Ovary (tissue), 3 donors: Measurements from ENCODE around the gene NNT.

Experiments used
- CTCF ChIP-seq, 3 donors: fragments of 450-650 bp in 2 of 3; fragments of 200-600 bp in 1 of 3; IDR thresholded peaks; one replicate each; pipeline versions ENCODE4 v1.5.1 to v1.8.0; 2016 to 2022; ENCODE audit warnings: antibody characterized with exemption in 3 of 3, mild to moderate bottlenecking in 1 of 3
- EP300 ChIP-seq: sonication (generic); formaldehyde crosslinking; IDR thresholded peaks from one replicate; pipeline ENCODE4 v1.6.1; 2017; ENCODE audit warnings: antibody characterized with exemption
- POLR2A ChIP-seq: fragments of 450-650 bp; IDR thresholded peaks from one replicate; pipeline ENCODE4 v1.6.1; 2017; ENCODE audit warnings: antibody characterized with exemption, mild to moderate bottlenecking, moderate library complexity
- donor health status: DM: no; HTN: no; CAD: no.

DNA sequence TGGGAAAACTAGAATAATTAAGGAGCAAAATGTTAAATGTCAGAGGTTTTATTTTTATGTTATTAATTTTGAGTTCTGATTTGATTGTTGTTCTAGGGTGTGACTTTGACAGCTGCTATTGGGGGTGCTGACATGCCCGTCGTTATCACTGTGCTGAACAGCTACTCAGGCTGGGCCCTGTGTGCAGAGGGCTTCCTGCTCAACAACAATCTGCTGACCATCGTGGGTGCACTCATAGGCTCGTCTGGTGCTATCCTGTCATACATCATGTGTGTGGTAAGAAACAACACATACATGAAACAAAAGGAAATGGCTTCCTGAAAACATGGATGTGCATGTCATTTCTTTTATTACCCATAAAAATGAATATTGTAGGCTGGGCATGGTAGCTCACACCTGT lies 56.1 kb downstream of the NNT start:
- TF ChIP-seq CTCF (IDR thresholded peaks at IDR 0.05) (no peak), POLR2A (no peak), EP300 (no peak)
